Neural cell (in vitro differentiated cells): Measurements from ENCODE around the gene MARVELD3. TPM values are rescaled to one million over a fixed set of nuclear protein-coding genes. Genes with fewer than 3 reads are reported as not detected.

Source experiments
- H2AFZ ChIP-seq: fragments of 200-600, 300-800 bp; sonication (generic), shearing (Covaris generic); 2 replicates; pipeline ENCODE4 v1.6.0; 2014; ENCODE audit warnings: low read depth, mild to moderate bottlenecking, antibody characterized with exemption, low read length, moderate library complexity
- H3F3A ChIP-seq: fragments of 200-600 bp; shearing (Covaris generic); 2 replicates; pipeline ENCODE4 v1.6.1; 2016; ENCODE audit warnings: mild to moderate bottlenecking, moderate library complexity, mixed read lengths, antibody characterized with exemption, low read length; ENCODE audit not compliant: insufficient read depth, poor library complexity, severe bottlenecking
- H3K27ac ChIP-seq: fragments of 200-600, 300-800 bp; sonication (generic), shearing (Covaris generic); 2 replicates; pipeline ENCODE4 v1.5.1; 2014; ENCODE audit warnings: mild to moderate bottlenecking, low read length, moderate library complexity
- H3K27me3 ChIP-seq: fragments of 300-800, 200-600 bp; sonication (generic), shearing (Covaris generic); 2 replicates; pipeline ENCODE4 v1.6.0; 2014; ENCODE audit warnings: mild to moderate bottlenecking, low read depth, low read length, moderate library complexity; ENCODE audit not compliant: insufficient read depth
- H3K36me3 ChIP-seq: fragments of 300-800, 200-600 bp; sonication (generic), shearing (Covaris generic); 2 replicates; pipeline ENCODE4 v1.5.1; 2014; ENCODE audit warnings: mild to moderate bottlenecking, antibody characterized with exemption, low read length, moderate library complexity; ENCODE audit not compliant: insufficient read depth
- H3K4me2 ChIP-seq: fragments of 300-800, 200-600 bp; sonication (generic), shearing (Covaris generic); 2 replicates; pipeline ENCODE4 v1.6.0; 2014; ENCODE audit warnings: mild to moderate bottlenecking, low read length
- H3K4me3 ChIP-seq: fragments of 300-800, 200-600 bp; sonication (generic), shearing (Covaris generic); 2 replicates; pipeline ENCODE4 v1.5.1; 2014; ENCODE audit warnings: mild to moderate bottlenecking, low read length, moderate library complexity
- H3K79me2 ChIP-seq: fragments of 200-600 bp; shearing (Covaris generic); replicated peaks from 2 replicates; pipeline ENCODE4 v1.6.0; 2014; ENCODE audit warnings: mild to moderate bottlenecking, low read length, moderate library complexity; ENCODE audit not compliant: insufficient read depth
- H3K9ac ChIP-seq: fragments of 300-800, 200-600 bp; sonication (generic), shearing (Covaris generic); 2 replicates; pipeline ENCODE4 v1.6.1; 2016; ENCODE audit warnings: mild to moderate bottlenecking, low read length, mixed read lengths
- H3K9me2 ChIP-seq: fragments of 200-600 bp; shearing (Covaris generic); 2 replicates; pipeline ENCODE4 v1.6.1; 2016; ENCODE audit warnings: mild to moderate bottlenecking, low read length, mixed read lengths; ENCODE audit not compliant: insufficient read depth
- H3K9me3 ChIP-seq: fragments of 200-600, 300-800 bp; sonication (generic), shearing (Covaris generic); 2 replicates; pipeline ENCODE4 v1.6.1; 2016; ENCODE audit warnings: mild to moderate bottlenecking, mixed run types, low read length, moderate library complexity, mixed read lengths
- H4K20me1 ChIP-seq: fragments of 200-600 bp; shearing (Covaris generic); 2 replicates; pipeline ENCODE4 v1.6.1; 2016; ENCODE audit warnings: mild to moderate bottlenecking, mixed run types; ENCODE audit not compliant: insufficient read depth
- EP300 ChIP-seq: fragments of 450-650 bp; conservative IDR thresholded peaks from 2 replicates; pipeline ENCODE4 v1.6.1; 2014; ENCODE audit warnings: antibody characterized with exemption, mild to moderate bottlenecking, moderate library complexity; ENCODE audit not compliant: poor library complexity, severe bottlenecking
- EZH2 ChIP-seq: fragments of 200-600, 300-800 bp; shearing (Covaris generic), sonication (generic); IDR thresholded peaks from 2 replicates; pipeline ENCODE4 v1.6.1; 2014; ENCODE audit warnings: antibody characterized with exemption, low read length, borderline replicate concordance, mild to moderate bottlenecking; ENCODE audit not compliant: insufficient read depth, poor library complexity, severe bottlenecking
- MXI1 ChIP-seq: fragments of 450-650 bp; conservative IDR thresholded peaks from 2 replicates; pipeline ENCODE4 v1.6.1; 2014; ENCODE audit warnings: antibody characterized with exemption, mild to moderate bottlenecking; ENCODE audit not compliant: poor library complexity, severe bottlenecking
- POLR2AphosphoS5 ChIP-seq: IDR thresholded peaks from 2 replicates; pipeline ENCODE4 v1.6.1; 2012
- RAD21 ChIP-seq: fragments of 450-650 bp; conservative IDR thresholded peaks from 2 replicates; pipeline ENCODE4 v1.6.1; 2014; ENCODE audit warnings: antibody characterized with exemption, mild to moderate bottlenecking, moderate library complexity
- SMC3 ChIP-seq: fragments of 450-650 bp; conservative IDR thresholded peaks from 2 replicates; pipeline ENCODE4 v1.6.1; 2014; ENCODE audit warnings: antibody characterized with exemption, mild to moderate bottlenecking, moderate library complexity; ENCODE audit not compliant: poor library complexity
- TAF1 ChIP-seq: IDR thresholded peaks from 2 replicates; pipeline ENCODE4 v1.6.1; 2012; ENCODE audit warnings: low read depth
- polyA minus RNA-seq: library from RNA; depleted of rRNA, polyadenylated mRNA; stranded (reverse); fragments of >200 nt; gene quantifications from 2 replicates; pipeline ENCODE4 v1.2.3, GENCODE V29; 2014
- polyA plus RNA-seq: library from polyadenylated mRNA; depleted of rRNA; stranded (reverse); fragments of >200 nt; gene quantifications from 2 replicates; pipeline ENCODE4 v1.2.3, GENCODE V29; 2014
- TF ChIP-seq, protein P1 (sequence below): fragments of 450-650 bp; IDR thresholded peaks from 2 replicates; pipeline ENCODE4 v1.5.1; 2014; ENCODE audit warnings: antibody characterized with exemption, mild to moderate bottlenecking, moderate library complexity; ENCODE audit not compliant: poor library complexity, severe bottlenecking
- TF ChIP-seq, protein P2 (sequence below): IDR thresholded peaks from 2 replicates; pipeline ENCODE4 v1.6.1; 2012; ENCODE audit warnings: borderline replicate concordance

The MARVELD3 gene, protein sequence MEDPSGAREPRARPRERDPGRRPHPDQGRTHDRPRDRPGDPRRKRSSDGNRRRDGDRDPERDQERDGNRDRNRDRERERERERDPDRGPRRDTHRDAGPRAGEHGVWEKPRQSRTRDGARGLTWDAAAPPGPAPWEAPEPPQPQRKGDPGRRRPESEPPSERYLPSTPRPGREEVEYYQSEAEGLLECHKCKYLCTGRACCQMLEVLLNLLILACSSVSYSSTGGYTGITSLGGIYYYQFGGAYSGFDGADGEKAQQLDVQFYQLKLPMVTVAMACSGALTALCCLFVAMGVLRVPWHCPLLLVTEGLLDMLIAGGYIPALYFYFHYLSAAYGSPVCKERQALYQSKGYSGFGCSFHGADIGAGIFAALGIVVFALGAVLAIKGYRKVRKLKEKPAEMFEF
- not detected in 2 replicates for polyA plus RNA-seq
- polyA minus RNA-seq = not detected in 2 replicates

DNA sequence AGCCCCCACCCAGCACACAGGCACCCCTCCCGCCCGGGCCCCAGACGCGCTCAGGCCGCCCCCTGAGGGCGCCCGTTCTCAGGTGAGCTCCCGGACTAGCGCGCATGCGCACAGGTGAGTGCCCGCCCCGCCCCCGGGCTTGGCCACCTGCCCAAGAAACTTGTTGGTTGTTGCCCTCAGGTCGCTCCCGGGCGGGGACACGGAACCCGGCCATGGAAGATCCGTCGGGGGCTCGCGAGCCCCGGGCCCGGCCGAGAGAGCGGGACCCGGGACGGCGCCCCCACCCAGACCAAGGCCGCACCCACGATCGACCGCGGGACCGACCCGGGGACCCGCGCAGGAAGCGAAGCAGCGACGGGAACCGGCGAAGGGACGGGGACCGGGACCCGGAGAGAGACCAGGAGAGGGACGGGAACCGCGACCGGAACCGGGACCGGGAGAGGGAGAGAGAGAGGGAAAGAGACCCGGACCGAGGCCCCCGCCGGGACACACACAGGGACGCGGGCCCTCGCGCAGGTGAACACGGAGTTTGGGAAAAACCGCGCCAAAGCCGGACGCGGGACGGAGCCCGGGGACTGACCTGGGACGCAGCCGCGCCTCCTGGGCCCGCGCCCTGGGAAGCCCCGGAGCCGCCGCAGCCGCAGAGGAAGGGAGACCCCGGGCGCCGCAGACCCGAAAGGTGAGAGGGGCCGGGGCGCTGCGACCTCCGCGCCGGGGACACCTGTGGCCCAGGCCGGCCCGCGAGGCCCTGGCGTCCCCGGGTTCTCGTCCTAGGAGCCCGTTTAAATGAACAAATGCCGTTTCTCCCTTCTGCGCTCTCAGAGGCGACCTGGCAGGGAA, at the start of gene MARVELD3:
MARVELD3 (plus strand) TSS at position 167 of the 840 bp plus-strand sequence; CDS start at position 213, 46 bp downstream.
- peak within 1 kb of the TSS; percentile 59 for H3K4me2 ChIP-seq
- no peaks in the 10 kb centered on the region for H3K9me3 ChIP-seq
- no peak within 1 kb of the TSS for H2AFZ ChIP-seq
- H3K27ac ChIP-seq = no peak within 1 kb of the TSS
- no peaks in the 10 kb centered on the region for H4K20me1 ChIP-seq
- H3K4me3 ChIP-seq = peak within 1 kb of the TSS; percentile 83
- H3K27me3 ChIP-seq = peaks cover 50% of the 10 kb centered on the region
- peak within 1 kb of the TSS; percentile 31 for H3K9ac ChIP-seq
- H3K36me3 ChIP-seq = no peaks in the 10 kb centered on the region
- H3K79me2 ChIP-seq = no peaks in the 10 kb centered on the region
- TF ChIP-seq, protein P1, sequence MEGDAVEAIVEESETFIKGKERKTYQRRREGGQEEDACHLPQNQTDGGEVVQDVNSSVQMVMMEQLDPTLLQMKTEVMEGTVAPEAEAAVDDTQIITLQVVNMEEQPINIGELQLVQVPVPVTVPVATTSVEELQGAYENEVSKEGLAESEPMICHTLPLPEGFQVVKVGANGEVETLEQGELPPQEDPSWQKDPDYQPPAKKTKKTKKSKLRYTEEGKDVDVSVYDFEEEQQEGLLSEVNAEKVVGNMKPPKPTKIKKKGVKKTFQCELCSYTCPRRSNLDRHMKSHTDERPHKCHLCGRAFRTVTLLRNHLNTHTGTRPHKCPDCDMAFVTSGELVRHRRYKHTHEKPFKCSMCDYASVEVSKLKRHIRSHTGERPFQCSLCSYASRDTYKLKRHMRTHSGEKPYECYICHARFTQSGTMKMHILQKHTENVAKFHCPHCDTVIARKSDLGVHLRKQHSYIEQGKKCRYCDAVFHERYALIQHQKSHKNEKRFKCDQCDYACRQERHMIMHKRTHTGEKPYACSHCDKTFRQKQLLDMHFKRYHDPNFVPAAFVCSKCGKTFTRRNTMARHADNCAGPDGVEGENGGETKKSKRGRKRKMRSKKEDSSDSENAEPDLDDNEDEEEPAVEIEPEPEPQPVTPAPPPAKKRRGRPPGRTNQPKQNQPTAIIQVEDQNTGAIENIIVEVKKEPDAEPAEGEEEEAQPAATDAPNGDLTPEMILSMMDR = no peak
- TF ChIP-seq POLR2AphosphoS5 = no peak
- TF ChIP-seq MXI1 = no peak
- TF ChIP-seq, protein P2, sequence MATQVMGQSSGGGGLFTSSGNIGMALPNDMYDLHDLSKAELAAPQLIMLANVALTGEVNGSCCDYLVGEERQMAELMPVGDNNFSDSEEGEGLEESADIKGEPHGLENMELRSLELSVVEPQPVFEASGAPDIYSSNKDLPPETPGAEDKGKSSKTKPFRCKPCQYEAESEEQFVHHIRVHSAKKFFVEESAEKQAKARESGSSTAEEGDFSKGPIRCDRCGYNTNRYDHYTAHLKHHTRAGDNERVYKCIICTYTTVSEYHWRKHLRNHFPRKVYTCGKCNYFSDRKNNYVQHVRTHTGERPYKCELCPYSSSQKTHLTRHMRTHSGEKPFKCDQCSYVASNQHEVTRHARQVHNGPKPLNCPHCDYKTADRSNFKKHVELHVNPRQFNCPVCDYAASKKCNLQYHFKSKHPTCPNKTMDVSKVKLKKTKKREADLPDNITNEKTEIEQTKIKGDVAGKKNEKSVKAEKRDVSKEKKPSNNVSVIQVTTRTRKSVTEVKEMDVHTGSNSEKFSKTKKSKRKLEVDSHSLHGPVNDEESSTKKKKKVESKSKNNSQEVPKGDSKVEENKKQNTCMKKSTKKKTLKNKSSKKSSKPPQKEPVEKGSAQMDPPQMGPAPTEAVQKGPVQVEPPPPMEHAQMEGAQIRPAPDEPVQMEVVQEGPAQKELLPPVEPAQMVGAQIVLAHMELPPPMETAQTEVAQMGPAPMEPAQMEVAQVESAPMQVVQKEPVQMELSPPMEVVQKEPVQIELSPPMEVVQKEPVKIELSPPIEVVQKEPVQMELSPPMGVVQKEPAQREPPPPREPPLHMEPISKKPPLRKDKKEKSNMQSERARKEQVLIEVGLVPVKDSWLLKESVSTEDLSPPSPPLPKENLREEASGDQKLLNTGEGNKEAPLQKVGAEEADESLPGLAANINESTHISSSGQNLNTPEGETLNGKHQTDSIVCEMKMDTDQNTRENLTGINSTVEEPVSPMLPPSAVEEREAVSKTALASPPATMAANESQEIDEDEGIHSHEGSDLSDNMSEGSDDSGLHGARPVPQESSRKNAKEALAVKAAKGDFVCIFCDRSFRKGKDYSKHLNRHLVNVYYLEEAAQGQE = no peak
- no peak for TF ChIP-seq RAD21
- no peaks in the 10 kb centered on the region for H3F3A ChIP-seq
- H3K9me2 ChIP-seq = no peaks in the 10 kb centered on the region

DNA sequence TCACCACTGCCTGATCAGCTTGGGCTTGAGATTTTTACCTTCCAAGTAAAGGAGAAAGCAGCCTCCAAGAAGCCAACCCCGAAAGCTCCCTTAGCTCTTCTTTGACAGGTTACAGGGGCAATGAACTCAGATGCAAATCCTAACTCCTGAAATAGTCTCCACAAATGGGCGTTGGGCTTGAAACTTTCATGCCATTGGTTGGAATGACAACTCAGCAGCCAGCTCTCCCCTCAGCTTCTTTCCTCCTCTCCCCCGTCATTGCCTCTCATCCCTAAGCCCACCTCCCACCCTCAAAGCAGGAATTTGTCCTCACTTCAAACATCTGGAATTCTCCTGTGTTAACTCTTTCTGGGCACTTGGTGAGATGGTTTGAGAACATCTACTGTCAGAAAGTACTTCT, 49.0 kb upstream of the MARVELD3 start, which contains the start of gene TAT:
TAT (minus strand) TSS at position 122 of the 400 bp plus-strand sequence. CDS start 677 bp downstream, outside the sequence.
- H3K9me2 ChIP-seq = no peaks in the 10 kb centered on the region

More for the DNA sequence above, 49.0 kb upstream of the MARVELD3 start, which contains the start of gene TAT:
- Histone ChIP-seq H3K27me3 (no peaks in the 10 kb centered on the region), H3K9me3 (no peaks in the 10 kb centered on the region), H4K20me1 (no peaks in the 10 kb centered on the region), H3K4me3 (no peak within 1 kb of the TSS), H3K36me3 (no peaks in the 10 kb centered on the region), H3F3A (no peaks in the 10 kb centered on the region), H3K4me2 (no peak within 1 kb of the TSS), H2AFZ (no peak within 1 kb of the TSS), H3K9ac (no peak within 1 kb of the TSS), H3K27ac (no peak within 1 kb of the TSS), H3K79me2 (no peaks in the 10 kb centered on the region)
- TF ChIP-seq POLR2AphosphoS5 (no peak), SMC3 (no peak), TAF1 (no peak), RAD21 (no peak), MXI1 (no peak), EP300 (no peak), EZH2 (no peak)
- TF ChIP-seq, protein P2 = no peak
- TF ChIP-seq, protein P1 = no peak
